ENCODE data around the gene SNRPF.
"Not testable (repeated sequence)": the region's sequence is repeated elsewhere in the genome, so short reads cannot be mapped to it uniquely, and the experiment has no call there.

Gene SNRPF

GRCh38 chr12:95858451-95859343 is at the start of gene SNRPF:
TSS of gene SNRPF (plus strand) at chr12:95858952. CDS start at chr12:95859074, 122 bp downstream.
- DNase-seq, result peak; percentile 95

- DNase-seq, result no peak
Observed at GRCh38 chr12:95809000-95809680, 49.6 kb upstream of the SNRPF start.

DNA sequence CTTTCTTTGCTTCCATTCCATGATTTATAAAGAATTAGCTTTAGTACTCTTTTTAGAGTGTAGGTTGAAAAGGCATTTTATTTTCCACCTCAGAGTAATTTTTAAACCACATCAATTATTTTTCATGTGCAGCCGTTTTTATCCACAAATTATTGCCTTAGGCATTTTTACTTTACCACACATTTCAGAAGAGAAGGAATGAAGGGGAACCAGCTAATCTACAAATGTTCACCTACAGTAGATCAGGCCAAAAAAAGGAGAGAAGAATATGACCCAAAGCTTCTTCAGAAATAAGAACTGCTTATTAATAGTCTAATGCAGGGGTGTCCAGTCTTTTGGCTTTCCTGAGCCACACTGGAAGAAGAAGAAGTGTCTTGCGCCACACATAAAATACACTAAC is 48.3 kb upstream of the SNRPF start:
- DNase-seq, result no peak

DNA sequence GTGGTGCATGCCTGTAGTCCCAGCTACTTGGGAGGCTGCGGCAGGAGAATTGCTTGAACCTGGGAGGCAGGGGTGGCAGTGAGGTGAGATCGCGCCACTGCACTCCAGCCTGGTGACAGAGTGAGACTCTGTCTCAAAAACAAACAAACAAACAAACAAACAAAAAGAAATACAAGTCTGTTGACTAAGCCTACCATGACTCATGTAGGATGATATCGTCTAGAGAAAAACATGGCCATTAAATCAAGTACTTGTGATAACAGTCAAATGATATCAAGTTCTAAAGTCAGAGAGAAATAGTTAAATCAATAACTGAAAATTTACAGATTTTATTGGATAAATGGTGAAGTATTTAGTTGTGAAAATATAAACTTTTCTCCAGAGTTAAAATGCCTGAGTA is 46.6 kb upstream of the SNRPF start:
- not testable (repeated sequence) for DNase-seq

DNA sequence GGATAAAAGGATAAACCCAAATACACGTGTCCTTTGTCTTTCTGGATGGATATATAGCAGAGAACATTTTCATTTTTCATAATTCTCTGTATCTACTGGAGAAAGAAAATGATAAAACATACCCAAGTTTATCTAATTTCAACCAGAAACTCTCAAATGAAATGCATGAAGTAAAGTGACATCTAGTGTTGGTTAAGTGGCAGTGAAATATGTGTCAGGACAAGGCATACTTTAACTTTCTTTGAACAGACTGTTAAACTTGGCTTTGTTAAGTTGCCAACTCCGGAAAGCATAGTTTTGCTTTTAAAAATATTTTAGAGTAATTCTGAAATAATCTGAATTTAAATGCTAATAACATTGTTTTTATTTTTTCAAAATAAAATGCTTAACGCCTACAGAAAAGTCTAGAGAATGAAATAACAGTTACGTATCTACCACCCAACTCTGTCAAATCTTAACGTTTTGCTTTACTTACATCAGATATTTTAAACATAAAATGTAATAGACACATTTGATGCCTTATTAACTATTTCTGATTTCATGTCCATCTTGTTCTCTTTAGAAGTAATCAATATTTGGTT is 43.0 kb upstream of the SNRPF start:
- DNase-seq, result no peak

DNA sequence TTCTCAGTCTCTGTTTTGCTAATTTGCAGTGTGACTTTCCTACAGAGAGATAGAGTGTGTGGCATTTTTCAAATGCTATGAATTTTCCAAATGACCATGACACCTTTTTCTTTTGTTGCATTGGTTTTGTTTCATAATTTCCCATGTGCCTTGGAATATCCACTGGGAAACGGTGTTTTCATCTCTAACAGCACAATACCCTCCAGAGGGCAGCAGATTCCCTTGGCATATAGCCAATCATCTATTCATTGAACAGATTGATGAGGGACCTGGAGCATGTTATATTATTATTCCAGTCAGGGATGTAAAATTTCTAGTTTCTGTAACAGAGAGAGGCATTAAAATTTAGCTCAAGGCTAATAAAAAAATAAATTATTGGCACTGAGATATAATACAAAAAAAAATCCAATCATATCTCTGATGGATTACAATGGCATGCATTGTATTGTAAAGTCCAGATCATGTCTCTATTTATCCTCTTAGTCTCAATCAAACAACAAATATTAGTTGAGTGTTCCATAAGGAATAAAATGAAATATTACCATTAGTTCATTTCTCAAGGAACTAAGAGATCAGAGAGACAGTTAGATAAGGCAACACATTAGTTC is 38.6 kb upstream of the SNRPF start:
- no peak for DNase-seq

- DNase-seq, result no peak
Observed at GRCh38 chr12:95829395-95829794, 29.4 kb upstream of the SNRPF start.

DNA sequence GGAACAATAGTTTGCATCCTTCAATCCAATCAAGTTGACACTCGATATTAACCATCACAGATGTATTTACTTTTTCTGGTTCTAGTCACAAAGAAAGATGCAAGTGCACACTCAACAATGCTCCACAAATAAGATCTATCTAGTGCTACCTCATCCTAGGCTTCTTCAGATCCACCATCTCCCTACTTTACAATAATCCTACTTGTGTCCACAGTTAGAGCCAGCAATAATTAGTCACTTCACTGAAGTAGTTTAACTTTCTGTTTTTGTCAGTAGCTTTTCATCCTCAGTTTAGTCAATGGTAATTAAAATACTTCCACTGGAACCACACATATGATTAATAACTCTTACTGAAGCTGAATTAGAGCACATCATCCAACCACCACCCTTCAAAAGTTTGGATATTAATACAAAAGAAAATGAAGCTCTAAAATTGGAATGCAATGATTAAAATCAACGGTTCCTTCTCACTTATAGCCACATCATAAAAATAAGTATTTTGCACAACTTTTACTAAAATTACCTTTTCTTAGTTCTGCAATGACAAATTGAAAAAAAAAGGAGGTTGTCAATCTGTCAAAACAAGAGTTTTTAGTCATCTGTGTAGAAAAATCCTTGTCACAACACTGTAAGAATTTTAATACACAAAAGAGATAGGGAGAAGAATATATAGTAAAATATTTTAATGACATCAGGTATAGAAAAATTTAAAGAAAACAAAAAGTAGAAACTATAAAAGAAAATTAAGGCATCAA is 28.2 kb upstream of the SNRPF start:
- no peak for DNase-seq

DNA sequence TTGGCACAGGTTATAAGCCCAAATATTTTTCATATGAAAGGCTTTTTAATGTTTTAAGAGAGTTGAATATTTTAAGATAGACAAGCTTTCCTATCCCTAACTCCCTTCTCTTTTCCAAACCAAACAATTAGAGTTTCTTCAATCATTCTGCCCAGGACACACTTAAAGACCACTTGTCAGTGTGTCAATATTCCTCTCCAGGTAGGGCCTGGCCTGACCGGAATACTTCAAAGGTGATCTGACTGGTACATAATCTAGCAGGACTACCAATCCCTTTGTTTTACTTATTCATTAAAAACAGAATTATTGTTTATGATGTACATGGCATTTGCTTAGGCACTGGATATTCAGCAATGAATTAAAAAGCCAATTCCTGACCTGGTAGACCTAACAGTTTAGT is 24.2 kb upstream of the SNRPF start:
- DNase-seq, result no peak

GRCh38 chr12:95836185-95836609 is 22.6 kb upstream of the SNRPF start:
- no peak for DNase-seq

DNA sequence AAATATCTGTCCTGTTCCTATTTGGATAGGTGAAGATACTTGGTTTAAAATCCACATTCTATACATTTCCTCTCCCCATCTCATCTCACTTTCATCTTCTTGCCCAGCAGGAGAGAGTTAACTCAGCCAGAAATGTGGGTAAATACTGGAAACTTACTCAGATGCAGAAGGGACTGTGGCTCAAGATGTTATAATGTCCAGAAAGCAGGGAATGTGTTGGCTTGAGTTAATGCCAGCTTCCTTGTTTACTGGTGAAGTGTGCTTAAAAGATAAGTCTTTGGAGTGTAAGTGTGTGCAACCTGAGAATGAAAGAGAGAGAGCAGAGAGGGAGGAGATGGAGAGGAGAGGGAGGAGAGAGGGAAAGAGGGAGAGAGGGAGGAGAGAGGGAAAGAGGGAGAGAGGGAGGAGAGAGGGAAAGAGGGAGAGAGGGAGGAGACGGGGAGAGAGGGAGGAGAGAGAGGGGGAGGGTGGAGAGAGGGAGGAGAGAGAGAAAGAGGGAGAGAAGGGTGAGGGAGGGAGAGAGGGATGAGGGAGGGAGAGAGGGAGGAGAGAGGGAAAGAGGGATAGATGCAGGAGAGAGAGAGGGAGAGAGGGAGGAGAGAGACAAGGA is 22.0 kb upstream of the SNRPF start:
- no peak for DNase-seq

DNA sequence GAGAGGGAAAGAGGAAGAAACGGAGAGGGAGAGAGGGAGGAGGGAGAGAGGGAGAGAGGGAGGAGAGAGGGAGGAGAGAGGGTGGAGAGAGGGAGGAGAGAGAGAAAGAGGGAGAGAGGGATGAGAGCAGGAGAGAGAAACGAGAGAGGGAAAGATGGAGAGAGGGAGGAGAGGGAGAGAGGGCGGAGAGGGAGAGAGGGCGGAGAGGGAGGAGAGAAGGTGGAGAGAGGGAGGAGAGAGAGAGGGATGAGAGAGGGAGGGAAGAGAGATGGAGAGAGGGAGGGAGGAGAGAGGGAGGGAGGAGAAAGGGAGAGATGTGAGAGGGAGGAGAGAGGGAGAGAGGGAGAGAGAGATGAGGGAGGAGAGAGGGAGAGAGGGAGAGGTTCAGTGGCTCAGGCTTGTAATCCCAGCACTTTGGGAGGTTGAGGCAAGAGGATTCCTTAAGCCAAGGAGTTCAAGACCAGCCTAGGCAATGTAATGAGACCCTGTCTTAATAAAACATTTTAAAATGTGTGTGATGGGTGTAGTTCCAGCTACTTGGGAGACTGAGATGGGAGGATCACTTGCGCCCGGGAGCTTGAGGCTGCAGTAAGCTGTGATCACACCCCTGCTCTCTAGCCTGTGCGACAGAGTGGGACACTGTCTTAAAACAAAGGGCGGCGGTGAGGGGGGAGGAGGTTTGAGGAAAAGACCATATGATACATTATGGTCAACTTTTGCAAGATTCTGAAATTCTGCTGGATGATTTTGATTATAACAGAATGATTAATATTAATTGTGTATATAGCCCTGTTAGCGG is 21.3 kb upstream of the SNRPF start:
- DNase-seq, result no peak

- DNase-seq, result no peak
Observed at GRCh38 chr12:95838125-95838524, 20.6 kb upstream of the SNRPF start.

GRCh38 chr12:95842426-95842825 is 16.3 kb upstream of the SNRPF start:
- DNase-seq, result not testable (repeated sequence)

- no peak for DNase-seq
Observed at GRCh38 chr12:95848575-95849388, 10.0 kb upstream of the SNRPF start.

GRCh38 chr12:95851606-95852005 is 7.1 kb upstream of the SNRPF start:
- no peak for DNase-seq

DNA sequence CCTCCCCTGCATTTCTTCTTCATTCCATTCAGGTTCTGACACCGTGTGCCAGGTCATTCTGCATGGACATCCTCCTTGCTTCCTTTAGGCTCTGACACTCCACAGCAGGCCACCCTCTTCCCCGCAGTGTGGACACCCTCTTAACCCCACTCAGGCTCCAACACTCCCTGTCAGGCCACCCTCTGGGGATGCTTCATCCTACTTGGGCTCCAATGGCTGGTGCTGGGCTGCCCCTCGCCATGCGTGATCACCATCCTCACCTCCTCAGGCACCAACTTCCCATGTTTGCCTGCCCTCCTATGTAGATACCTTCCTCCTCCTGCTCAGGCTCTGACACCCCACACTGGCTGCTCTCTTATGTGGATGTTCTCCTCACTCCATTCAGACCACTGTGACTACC is 6.6 kb upstream of the SNRPF start:
- DNase-seq, result no peak

DNA sequence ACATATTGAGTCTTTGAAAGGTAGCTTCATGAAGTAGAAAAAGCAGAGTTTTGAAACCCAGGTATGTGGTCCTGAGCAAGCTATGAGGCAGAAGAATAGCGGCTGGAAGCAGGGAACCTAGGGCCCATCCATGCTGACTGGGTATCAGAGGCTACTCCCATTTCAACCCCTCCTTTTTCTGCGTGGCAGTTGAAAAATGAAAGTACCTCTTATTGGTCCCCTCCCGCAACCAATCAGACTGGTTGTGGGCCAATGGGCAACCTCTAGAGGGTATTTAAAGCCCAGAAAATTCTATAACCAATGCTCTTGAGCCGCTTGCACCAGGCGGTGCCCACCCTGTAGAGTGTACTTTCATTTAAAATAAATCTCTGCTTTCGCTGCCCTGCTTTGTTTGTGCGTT is 1.6 kb upstream of the SNRPF start:
- no peak for DNase-seq

DNA sequence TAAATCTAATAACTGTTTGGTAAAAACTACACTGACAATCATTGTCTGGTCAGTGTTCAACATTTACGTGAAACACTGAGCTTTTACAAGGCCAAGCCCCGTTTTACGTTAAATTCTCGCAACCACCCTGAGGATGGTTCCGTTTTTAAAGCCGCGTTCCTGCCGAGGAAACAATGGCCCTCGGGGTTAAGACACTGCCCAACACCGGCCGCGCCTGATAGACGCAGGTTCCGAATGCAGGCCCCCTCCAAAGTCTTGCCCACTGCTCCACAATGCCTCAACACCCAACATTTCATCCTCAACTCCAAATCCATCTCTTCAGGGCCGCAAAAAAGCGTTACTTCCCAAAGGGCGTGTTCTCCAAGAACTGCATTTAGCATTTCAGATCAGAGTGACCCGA is 953 bp upstream of the SNRPF start:
- DNase-seq, result no peak

DNA sequence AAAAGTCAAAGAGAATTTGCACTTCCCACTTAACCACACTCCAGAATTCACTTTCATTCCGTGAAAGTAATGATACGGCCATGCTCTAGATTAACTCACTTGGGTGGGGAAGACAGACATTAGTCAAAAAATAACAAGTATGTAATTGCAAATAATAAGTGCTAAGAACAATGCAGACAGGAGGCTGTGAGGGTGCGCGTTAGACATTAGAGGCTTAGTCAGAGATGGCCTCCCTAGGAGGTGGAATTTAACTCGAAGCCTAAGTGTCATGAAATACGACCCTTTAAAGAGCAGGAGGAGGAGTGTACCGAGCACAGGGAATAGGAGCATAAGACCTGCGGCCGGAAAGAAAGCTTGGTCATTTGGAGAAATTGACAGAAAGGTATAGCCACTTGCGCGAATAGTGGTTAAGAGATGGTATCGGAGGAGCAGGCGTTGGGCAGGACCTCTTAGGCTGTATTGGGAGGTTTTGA is 628 bp downstream of the SNRPF start:
- peak; percentile 26 for DNase-seq
